ENCODE data around the gene GALNT14.

DNA sequence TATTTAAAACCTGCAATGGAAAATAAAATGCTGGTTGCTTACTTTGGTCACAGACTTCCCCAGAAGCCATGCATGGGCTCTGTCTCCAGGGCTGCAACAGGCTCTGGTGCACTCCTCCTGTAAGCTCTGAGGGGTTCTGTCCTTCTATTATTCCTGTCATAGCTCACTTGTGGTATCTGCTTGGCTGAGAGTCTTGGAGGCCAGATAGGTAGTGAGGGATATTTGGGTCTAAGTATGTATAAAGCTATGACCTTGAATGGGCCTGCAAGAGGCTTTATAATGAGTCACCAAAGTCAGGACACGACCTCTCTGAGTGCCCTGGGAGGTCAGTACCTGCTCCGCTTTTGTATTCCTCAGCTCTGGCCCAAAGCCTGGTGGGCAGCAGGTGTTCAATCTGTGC lies 189.4 kb downstream of the GALNT14 start:
- TF ChIP-seq POU2F2 (IDR thresholded peaks at IDR 0.05; ENCODE audit: low read depth, low read length) (no peak), POLR2A (IDR thresholded peaks at IDR 0.05; ENCODE audit: low read depth, low read length) (no peak), SPI1 (IDR thresholded peaks at IDR 0.05; ENCODE audit: low read depth, low read length) (no peak), POLR2AphosphoS5 (IDR thresholded peaks at IDR 0.05; ENCODE audit: low read depth, low read length) (no peak), TAF1 (IDR thresholded peaks at IDR 0.05; ENCODE audit: low read depth, low read length) (no peak), PAX5 (IDR thresholded peaks at IDR 0.05; ENCODE audit: insufficient read depth, low read length, severe bottlenecking) (no peak)

Data from GM12891 (cell line).